Right lobe of liver (tissue), 6 donors: ENCODE data around the gene RNF157. TPM values are rescaled to one million over a fixed set of nuclear protein-coding genes. Genes with fewer than 3 reads are reported as not detected.
"Not testable (repeated sequence)": the region's sequence is repeated elsewhere in the genome, so short reads cannot be mapped to it uniquely, and the experiment has no call there.

Source experiments
- ATAC-seq, 4 donors: fragments of 200-7000 bp; cut with Tn5 transposase; one replicate each; pipeline ENCODE4 v1.9.1; 2020; ENCODE audit warnings: mild to moderate bottlenecking in 4 of 4, moderate library complexity in 4 of 4
- DNase-seq, 3 donors: peaks; one replicate each; pipeline ENCODE4 v3.0.0-alpha.2; 2020
- H3K27ac ChIP-seq, 3 donors: fragments of 200-600 bp; one replicate each; pipeline ENCODE4 v1.8.0; 2022
- H3K27me3 ChIP-seq, 2 donors: fragments of 200-600 bp; one replicate each; pipeline ENCODE4 v1.8.0; 2022
- H3K36me3 ChIP-seq, 4 donors: fragments of 200-600 bp; sonication (generic) in 1 of 4; one replicate each; pipeline versions ENCODE4 v1.5.1 to v1.8.0; 2017 to 2022; ENCODE audit warnings: control low read depth in 1 of 4
- H3K4me1 ChIP-seq, 4 donors: fragments of 200-600 bp; sonication (generic) in 1 of 4; one replicate each; pipeline versions ENCODE4 v1.5.1 to v1.8.0; 2017 to 2022; ENCODE audit warnings: control low read depth in 1 of 4
- H3K4me3 ChIP-seq, 3 donors: fragments of 200-600 bp; one replicate each; pipeline ENCODE4 v1.8.0; 2022
- H3K9me3 ChIP-seq, 4 donors: fragments of 200-600 bp; sonication (generic) in 1 of 4; one replicate each; pipeline versions ENCODE4 v1.5.1 to v1.8.0; 2017 to 2022; ENCODE audit warnings: control low read depth in 1 of 4
- POLR2A ChIP-seq: fragments of 450-650 bp; IDR thresholded peaks from one replicate; pipeline ENCODE4 v1.6.1; 2017; ENCODE audit warnings: antibody characterized with exemption, mild to moderate bottlenecking
- WGBS: methylation state at CpG from one replicate; pipeline ENCODE4 v1.1.6; 2018; ENCODE audit warnings: low coverage, low lambda C conversion rate; ENCODE audit not compliant: insufficient coverage; ENCODE audit errors: missing lambda C conversion rate; 5-methylcytosine and 5-hydroxymethylcytosine counted together
- intact Hi-C, 2 donors: fragments of 100-400 bp; cut with DNase I; formaldehyde crosslinking; loops; one replicate each; pipeline versions ENCODE4 v1.11.2 to v1.14.1; 2022
- total RNA-seq, 6 experiments: library from RNA; depleted of rRNA in 2 of 6; stranded (reverse); fragments of >200 nt in 2 of 6; fragmentation: NEBNext Ultra II Directional in 3 of 6; extraction: Animal tissue kit (Norgen Biotek cat#: 25700) in 3 of 6; gene quantifications; one replicate each; pipeline versions ENCODE4 v1.1.0 to v1.2.4, GENCODE V29; 2016 to 2023
- TF ChIP-seq, protein P1 (sequence below), 4 donors: fragments of 200-600 bp in 3 of 4; fragments of 450-650 bp in 1 of 4; IDR thresholded peaks; one replicate each; pipeline versions ENCODE4 v1.5.1 to v1.8.0; 2016 to 2022; ENCODE audit warnings: antibody characterized with exemption in 4 of 4, mild to moderate bottlenecking in 2 of 4
- donor health status: DM: no; HTN: yes; CAD: no.
- donor health status: DM: no; HTN: no; CAD: no.
- donor health status: DM: no; HTN: no; CAD: no.
- donor health status: DM: no; HTN: yes; CAD: no.
- donor health status: DM: no; HTN: yes; CAD: no.

RNF157 gene
- total RNA-seq, 6 experiments from 2014 or later = 0.39 to 14.5 (median 6.0) TPM

DNA sequence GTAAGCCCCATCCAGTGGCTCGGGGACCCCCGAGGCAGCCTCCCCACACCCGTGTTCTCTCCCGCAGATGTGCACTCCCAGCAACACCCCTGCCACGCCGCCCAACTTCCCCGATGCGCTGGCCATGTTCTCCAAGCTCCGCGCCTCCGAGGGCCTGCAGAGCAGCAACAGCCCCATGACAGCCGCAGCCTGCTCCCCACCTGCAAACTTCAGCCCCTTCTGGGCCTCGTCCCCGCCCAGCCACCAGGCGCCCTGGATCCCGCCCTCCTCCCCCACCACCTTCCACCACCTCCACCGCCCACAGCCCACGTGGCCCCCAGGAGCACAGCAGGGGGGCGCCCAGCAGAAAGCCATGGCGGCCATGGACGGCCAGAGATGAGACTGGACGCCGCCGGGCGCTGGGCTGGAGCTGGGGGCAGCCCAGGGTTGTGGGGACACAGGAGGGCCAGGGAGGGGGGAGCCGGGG, 29.9 kb upstream of the RNF157 start:
- no CpG with 5 or more reads among the region's 26 CpGs for WGBS
- intact Hi-C loops = no loop called here
- Histone ChIP-seq H3K4me3 (no peak overlapping the region), H3K27me3 (no peaks in the 10 kb centered on the region), H3K36me3 (no peaks in the 10 kb centered on the region), H3K27ac (no peak overlapping the region), H3K4me1 (peaks cover 0 to 40% (median 11%) of the 10 kb centered on the region in 4 donors), H3K9me3 (no peaks in the 10 kb centered on the region)
- no peak for ATAC-seq
- TF ChIP-seq, protein P1, sequence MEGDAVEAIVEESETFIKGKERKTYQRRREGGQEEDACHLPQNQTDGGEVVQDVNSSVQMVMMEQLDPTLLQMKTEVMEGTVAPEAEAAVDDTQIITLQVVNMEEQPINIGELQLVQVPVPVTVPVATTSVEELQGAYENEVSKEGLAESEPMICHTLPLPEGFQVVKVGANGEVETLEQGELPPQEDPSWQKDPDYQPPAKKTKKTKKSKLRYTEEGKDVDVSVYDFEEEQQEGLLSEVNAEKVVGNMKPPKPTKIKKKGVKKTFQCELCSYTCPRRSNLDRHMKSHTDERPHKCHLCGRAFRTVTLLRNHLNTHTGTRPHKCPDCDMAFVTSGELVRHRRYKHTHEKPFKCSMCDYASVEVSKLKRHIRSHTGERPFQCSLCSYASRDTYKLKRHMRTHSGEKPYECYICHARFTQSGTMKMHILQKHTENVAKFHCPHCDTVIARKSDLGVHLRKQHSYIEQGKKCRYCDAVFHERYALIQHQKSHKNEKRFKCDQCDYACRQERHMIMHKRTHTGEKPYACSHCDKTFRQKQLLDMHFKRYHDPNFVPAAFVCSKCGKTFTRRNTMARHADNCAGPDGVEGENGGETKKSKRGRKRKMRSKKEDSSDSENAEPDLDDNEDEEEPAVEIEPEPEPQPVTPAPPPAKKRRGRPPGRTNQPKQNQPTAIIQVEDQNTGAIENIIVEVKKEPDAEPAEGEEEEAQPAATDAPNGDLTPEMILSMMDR (IDR thresholded peaks at IDR 0.05) = no peak
- no peak for TF ChIP-seq POLR2A
- no peak for DNase-seq

DNA sequence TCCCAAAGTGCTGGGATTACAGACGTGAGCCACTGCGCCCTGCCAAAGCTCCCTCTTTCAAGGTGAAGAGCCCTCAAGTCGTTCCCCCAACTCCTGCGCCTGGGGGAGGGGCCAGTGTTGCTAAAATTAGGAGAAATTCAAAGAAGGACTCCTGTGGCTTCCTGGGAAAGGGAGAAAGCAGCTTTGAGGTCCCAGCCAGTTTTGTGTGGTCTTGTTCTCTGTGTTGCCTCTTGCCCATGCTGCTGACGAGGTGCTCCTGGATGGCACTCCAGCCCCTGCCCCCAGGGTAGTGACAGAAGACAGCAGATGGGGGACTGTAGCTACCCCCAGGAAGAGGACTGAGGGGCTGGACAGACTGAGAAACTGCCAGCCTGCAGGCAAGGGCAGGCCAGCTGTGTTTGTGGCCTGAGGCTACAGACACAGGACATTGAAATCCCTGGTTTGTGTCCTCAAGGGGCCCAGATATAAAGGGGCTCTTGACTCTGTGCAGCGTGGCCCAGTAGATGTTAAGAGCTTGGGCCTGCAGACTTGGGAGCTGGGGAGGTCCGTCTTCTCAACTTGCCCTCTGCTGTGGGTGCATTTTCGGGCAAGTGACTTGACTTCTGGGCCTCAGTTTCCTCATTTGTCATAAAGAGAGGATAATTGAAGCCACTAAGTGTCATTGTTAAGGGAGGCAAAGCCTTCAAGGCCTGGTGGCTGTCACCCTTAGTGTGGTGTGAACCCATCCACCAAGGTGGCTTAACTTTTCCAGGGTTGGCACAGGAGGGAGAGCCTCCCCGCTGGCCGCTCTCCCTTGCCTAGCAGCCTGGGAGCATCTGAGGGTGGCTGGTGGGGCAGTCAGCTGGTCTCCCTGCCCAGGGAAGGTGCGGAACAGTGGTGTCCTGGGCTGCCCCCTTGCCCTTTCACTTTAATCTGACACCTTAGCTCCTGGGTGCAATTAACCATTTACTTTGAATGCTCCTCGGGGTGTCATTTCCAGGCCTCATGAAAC, 29.0 kb upstream of the RNF157 start:
- TF ChIP-seq, protein P1 (IDR thresholded peaks at IDR 0.05) = no peak
- no peak for TF ChIP-seq POLR2A
- Histone ChIP-seq H3K9me3 (no peaks in the 10 kb centered on the region), H3K27me3 (no peaks in the 10 kb centered on the region), H3K4me1 (peaks cover 0 to 45% (median 11%) of the 10 kb centered on the region in 4 donors), H3K36me3 (no peaks in the 10 kb centered on the region), H3K4me3 (no peak overlapping the region), H3K27ac (peak overlapping the region in 1 of 3 donors; percentile 91)
- intact Hi-C loops = no loop called here
- DNase-seq (no peak), ATAC-seq (no peak)
- 62% methylated on average over 2 of the region's 12 CpGs for WGBS

DNA sequence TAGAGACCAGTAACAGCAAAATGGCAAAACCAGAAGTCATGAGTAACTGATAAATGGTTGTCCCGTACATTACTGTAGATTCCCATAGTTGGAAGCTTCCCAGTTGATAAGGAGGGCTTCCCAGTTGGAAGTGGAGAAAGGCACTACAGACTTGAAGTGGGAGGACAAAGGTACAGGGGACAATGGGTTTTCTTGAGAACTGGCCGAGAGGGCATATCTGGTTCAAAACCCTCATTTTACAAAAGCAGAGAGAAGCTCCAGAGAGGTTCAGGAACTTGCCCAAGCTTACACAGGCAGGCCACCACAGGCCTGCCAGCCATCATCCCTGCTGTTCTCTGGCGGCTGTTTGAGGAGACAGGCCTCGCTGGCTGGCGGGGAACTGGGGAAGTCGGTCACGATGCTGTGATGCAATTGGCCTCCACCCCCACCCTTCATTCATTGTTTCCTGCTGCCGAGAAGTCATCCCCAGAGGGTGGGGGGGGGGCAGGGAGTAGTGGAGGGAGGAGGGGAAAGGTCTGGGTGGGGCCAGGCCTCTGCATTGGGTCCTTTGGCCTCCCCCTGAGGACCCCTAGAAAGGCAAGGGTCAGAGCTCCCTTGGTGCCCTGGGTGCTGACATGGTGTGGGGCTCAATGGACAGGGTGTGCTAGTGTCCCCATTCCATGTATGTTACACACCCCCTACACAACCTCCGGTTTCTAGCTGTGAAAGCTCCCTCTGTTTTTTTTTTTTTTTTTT, 27.9 kb upstream of the RNF157 start:
- Histone ChIP-seq H3K4me3 (no peak overlapping the region), H3K27ac (peak overlapping the region in 2 of 3 donors; percentile 91 to 92), H3K27me3 (no peaks in the 10 kb centered on the region), H3K4me1 (peaks cover 0 to 47% (median 11%) of the 10 kb centered on the region in 4 donors), H3K36me3 (no peaks in the 10 kb centered on the region), H3K9me3 (no peaks in the 10 kb centered on the region)
- intact Hi-C loops = no loop called here
- peak; percentile 67 to 79 (median 77) for DNase-seq
- peak in 3 of 4 donors; percentile 1 to 23 (median 6) for ATAC-seq
- TF ChIP-seq, protein P1 (IDR thresholded peaks at IDR 0.05) = no peak
- TF ChIP-seq POLR2A = peak; percentile 58
- WGBS = 6% methylated on average over 6 of the region's 9 CpGs

DNA sequence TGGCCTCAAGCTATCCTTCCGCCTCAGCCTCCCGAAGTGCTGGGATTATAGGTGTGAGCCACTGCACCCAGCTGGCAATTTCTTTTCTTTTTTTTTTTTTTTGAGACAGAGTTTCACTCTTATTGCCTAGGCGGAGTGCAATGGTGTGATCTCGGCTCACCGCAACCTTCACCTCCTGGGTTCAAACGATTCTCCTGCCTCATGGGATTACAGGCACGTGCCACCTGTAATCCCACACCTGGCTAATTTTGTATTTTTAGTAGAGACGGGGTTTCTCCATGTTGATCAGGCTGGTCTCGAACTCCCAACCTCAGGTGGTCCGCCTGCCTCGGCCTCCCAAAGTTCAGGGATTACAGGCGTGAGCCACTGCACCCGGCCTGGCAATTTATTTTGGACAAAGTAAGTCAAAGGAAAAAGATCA, 27.3 kb upstream of the RNF157 start:
- 84% methylated on average over 10 of the region's 13 CpGs for WGBS
- not testable (repeated sequence) for ATAC-seq, H3K36me3 ChIP-seq

More for the DNA sequence above, 27.3 kb upstream of the RNF157 start:
- DNase-seq, H3K9me3 ChIP-seq, H3K4me3 ChIP-seq, intact Hi-C loops, H3K27me3 ChIP-seq: not testable (repeated sequence)
- peaks cover 0 to 53% (median 11%) of the 10 kb centered on the region in 4 donors for H3K4me1 ChIP-seq
- peak overlapping the region in 2 of 3 donors; percentile 91 to 92 for H3K27ac ChIP-seq
